Measurements from ENCODE around the gene TAF5L.
"Not testable (repeated sequence)": the region's sequence is repeated elsewhere in the genome, so short reads cannot be mapped to it uniquely, and the experiment has no call there.

Gene TAF5L

GRCh38 chr1:229641306-229641705 lies 15.4 kb upstream of the TAF5L start:
- DNase-seq, result no peak

GRCh38 chr1:229640455-229640854 lies 14.5 kb upstream of the TAF5L start:
- DNase-seq, result no peak

GRCh38 chr1:229637746-229638145 lies 11.8 kb upstream of the TAF5L start:
- no peak for DNase-seq

- no peak for DNase-seq
Measured at GRCh38 chr1:229636042-229636441, 10.1 kb upstream of the TAF5L start.

- DNase-seq, result no peak
Measured at GRCh38 chr1:229631966-229632365, 6.0 kb upstream of the TAF5L start.

GRCh38 chr1:229631148-229631547 lies 5.2 kb upstream of the TAF5L start:
- DNase-seq, result no peak

- no peak for DNase-seq
Measured at GRCh38 chr1:229629261-229629660, 3.3 kb upstream of the TAF5L start.

GRCh38 chr1:229627003-229627402 lies 1.1 kb upstream of the TAF5L start:
- no peak for DNase-seq

GRCh38 chr1:229625071-229625914 lies 629 bp downstream of the TAF5L start:
- DNase-seq, result peak; percentile 36 to 83 (median 81)

GRCh38 chr1:229624521-229625070 lies 1.3 kb downstream of the TAF5L start:
- no peak for DNase-seq

GRCh38 chr1:229623838-229624237 lies 2.1 kb downstream of the TAF5L start:
- no peak for DNase-seq

- no peak for DNase-seq
Measured at GRCh38 chr1:229623225-229623624, 2.7 kb downstream of the TAF5L start.

- not testable (repeated sequence) for DNase-seq
Measured at GRCh38 chr1:229622641-229623120, 3.2 kb downstream of the TAF5L start.

- no peak for DNase-seq
Measured at GRCh38 chr1:229621663-229622062, 4.3 kb downstream of the TAF5L start.

- no peak for DNase-seq
Measured at GRCh38 chr1:229620876-229621275, 5.0 kb downstream of the TAF5L start.

GRCh38 chr1:229619614-229620013 lies 6.3 kb downstream of the TAF5L start:
- DNase-seq, result no peak

GRCh38 chr1:229619002-229619401 lies 6.9 kb downstream of the TAF5L start:
- no peak for DNase-seq

GRCh38 chr1:229617351-229618100 lies 8.4 kb downstream of the TAF5L start:
- no peak for DNase-seq

GRCh38 chr1:229614701-229615100 lies 11.2 kb downstream of the TAF5L start:
- DNase-seq, result no peak

GRCh38 chr1:229613938-229614337 lies 12.0 kb downstream of the TAF5L start:
- DNase-seq, result no peak

GRCh38 chr1:229608590-229608989 lies 17.3 kb downstream of the TAF5L start:
- DNase-seq, result no peak

GRCh38 chr1:229607370-229607769 lies 18.6 kb downstream of the TAF5L start:
- no peak for DNase-seq

- no peak for DNase-seq
Measured at GRCh38 chr1:229603371-229604005, 22.4 kb downstream of the TAF5L start.
